Smooth muscle cell (in vitro differentiated cells): ENCODE measurements around the gene IRS2. TPM values are rescaled to one million over a fixed set of nuclear protein-coding genes. Genes with fewer than 3 reads are reported as not detected.
A peak's percentile ranks its signal among the peaks of the same experiment; 100 is the strongest.

Experiments used
- DNase-seq: peaks from one replicate; lab custom pipeline; 2025; ENCODE audit not compliant: unreplicated experiment; lab: John Stamatoyannopoulos, UW
- H2AFZ ChIP-seq: fragments of 200-600 bp; sonication (generic); 2 replicates; pipeline ENCODE4 v1.6.0; 2016; ENCODE audit warnings: antibody characterized with exemption, low read depth, mild to moderate bottlenecking
- H3F3A ChIP-seq: fragments of 200-600 bp; sonication (generic); 2 replicates; pipeline ENCODE4 v1.6.0; 2017; ENCODE audit warnings: antibody characterized with exemption, low read depth
- H3K27ac ChIP-seq: fragments of 200-600 bp; sonication (generic); 2 replicates; pipeline ENCODE4 v1.5.1; 2016; ENCODE audit warnings: low read depth, mild to moderate bottlenecking
- H3K27me3 ChIP-seq: fragments of 200-600 bp; sonication (generic); 2 replicates; pipeline ENCODE4 v1.6.1; 2016; ENCODE audit warnings: low read depth, mild to moderate bottlenecking
- H3K36me3 ChIP-seq: fragments of 200-600 bp; sonication (generic); 2 replicates; pipeline ENCODE4 v1.5.1; 2016; ENCODE audit warnings: low read depth
- H3K4me1 ChIP-seq: fragments of 200-600 bp; sonication (generic); 2 replicates; pipeline ENCODE4 v1.5.1; 2016; ENCODE audit warnings: low read depth
- H3K4me2 ChIP-seq: fragments of 200-600 bp; sonication (generic); 2 replicates; pipeline ENCODE4 v1.6.0; 2016; ENCODE audit warnings: mild to moderate bottlenecking
- H3K4me3 ChIP-seq: fragments of 200-600 bp; sonication (generic); 2 replicates; pipeline ENCODE4 v1.5.1; 2016; ENCODE audit warnings: mild to moderate bottlenecking
- H3K79me2 ChIP-seq: fragments of 200-600 bp; sonication (generic); 2 replicates; pipeline ENCODE4 v1.6.0; 2016; ENCODE audit warnings: low read depth, mild to moderate bottlenecking
- H3K9ac ChIP-seq: fragments of 200-600 bp; sonication (generic); 2 replicates; pipeline ENCODE4 v1.6.0; 2016; ENCODE audit warnings: low read depth
- H3K9me3 ChIP-seq: fragments of 200-600 bp; sonication (generic); replicated peaks from 2 replicates; pipeline ENCODE4 v1.5.1; 2016; ENCODE audit warnings: low read depth
- H4K20me1 ChIP-seq: fragments of 200-600 bp; sonication (generic); 2 replicates; pipeline ENCODE4 v1.6.0; 2016; ENCODE audit warnings: low read depth
- CTCF ChIP-seq: fragments of 200-600 bp; sonication (generic); IDR thresholded peaks from 2 replicates; pipeline ENCODE4 v1.5.1; 2017; ENCODE audit warnings: borderline replicate concordance, mild to moderate bottlenecking, antibody characterized with exemption; ENCODE audit not compliant: insufficient read depth, poor library complexity, severe bottlenecking
- WGBS: methylation state at CpG from one replicate; pipeline ENCODE4 v1.1.7; 2016; ENCODE audit warnings: low lambda C conversion rate; 5-methylcytosine and 5-hydroxymethylcytosine counted together
- polyA plus RNA-seq: library from polyadenylated mRNA; unstranded; fragments of >200 nt; fragmentation: Nextera tagmentation; extraction: Ambion mirVana; gene quantifications from 2 replicates; pipeline ENCODE4 v1.2.1, GENCODE V29; 2016
- total RNA-seq: library from RNA; depleted of rRNA; stranded (reverse); fragments of >200 nt; gene quantifications from 2 replicates; pipeline ENCODE4 v1.2.3, GENCODE V29; 2014

Gene IRS2
- total and polyA plus RNA-seq, 2 experiments from 2014 or later: 0.90 to 1.7 TPM

- Histone ChIP-seq H3K79me2 (no peaks in the 10 kb centered on the region), H3K4me1 (no peaks in the 10 kb centered on the region), H3K27ac (no peak overlapping the region), H3K9me3 (no peaks in the 10 kb centered on the region), H3K4me2 (peak overlapping the region; percentile 10), H3K36me3 (no peaks in the 10 kb centered on the region), H4K20me1 (no peaks in the 10 kb centered on the region), H3F3A (no peaks in the 10 kb centered on the region), H3K9ac (no peak overlapping the region), H2AFZ (no peak overlapping the region), H3K4me3 (no peak overlapping the region), H3K27me3 (no peaks in the 10 kb centered on the region)
- 75% methylated on average over 5 of the region's 5 CpGs for WGBS
- no peak for TF ChIP-seq CTCF
- no peak for DNase-seq
These were observed 29.9 kb upstream of the IRS2 start for GRCh38 chr13:109816112-109816807.

- TF ChIP-seq CTCF: no peak
- Histone ChIP-seq H3K79me2 (no peaks in the 10 kb centered on the region), H2AFZ (no peak overlapping the region), H3K9ac (no peak overlapping the region), H3K27ac (no peak overlapping the region), H4K20me1 (no peaks in the 10 kb centered on the region), H3K4me2 (no peak overlapping the region), H3K4me1 (no peaks in the 10 kb centered on the region), H3F3A (no peaks in the 10 kb centered on the region), H3K27me3 (no peaks in the 10 kb centered on the region), H3K36me3 (no peaks in the 10 kb centered on the region), H3K4me3 (no peak overlapping the region), H3K9me3 (no peaks in the 10 kb centered on the region)
- DNase-seq: no peak
- WGBS: 90% methylated on average over 5 of the region's 5 CpGs
These were observed 29.3 kb upstream of the IRS2 start for GRCh38 chr13:109815651-109816050.

DNA sequence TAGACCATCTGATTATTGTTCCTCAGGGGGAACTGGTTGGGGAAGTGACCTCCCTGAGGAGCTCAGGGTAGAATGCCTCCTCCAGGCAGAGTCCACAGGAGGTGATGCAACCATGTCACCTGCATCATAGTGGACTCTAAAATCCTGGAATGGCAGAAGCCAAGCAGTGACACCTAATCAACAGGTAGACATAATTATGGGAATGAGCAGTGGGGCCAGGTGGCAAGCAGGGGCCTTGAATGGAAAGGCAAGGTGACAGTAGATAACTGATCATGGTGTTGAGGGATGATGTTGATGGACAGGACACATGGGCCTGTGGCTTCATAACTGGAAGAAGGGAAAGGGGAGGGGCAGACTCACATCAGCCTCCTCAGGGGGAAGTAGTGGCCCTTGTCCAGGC lies 27.3 kb upstream of the IRS2 start:
- Histone ChIP-seq H3K27me3 (peaks cover 5% of the 10 kb centered on the region), H4K20me1 (no peaks in the 10 kb centered on the region), H3K9ac (no peak overlapping the region), H3K79me2 (no peaks in the 10 kb centered on the region), H3K4me1 (no peaks in the 10 kb centered on the region), H3K9me3 (no peaks in the 10 kb centered on the region), H3F3A (no peaks in the 10 kb centered on the region), H2AFZ (no peak overlapping the region), H3K36me3 (no peaks in the 10 kb centered on the region), H3K4me2 (no peak overlapping the region), H3K27ac (no peak overlapping the region), H3K4me3 (no peak overlapping the region)
- TF ChIP-seq CTCF: no peak
- no peak for DNase-seq

DNA sequence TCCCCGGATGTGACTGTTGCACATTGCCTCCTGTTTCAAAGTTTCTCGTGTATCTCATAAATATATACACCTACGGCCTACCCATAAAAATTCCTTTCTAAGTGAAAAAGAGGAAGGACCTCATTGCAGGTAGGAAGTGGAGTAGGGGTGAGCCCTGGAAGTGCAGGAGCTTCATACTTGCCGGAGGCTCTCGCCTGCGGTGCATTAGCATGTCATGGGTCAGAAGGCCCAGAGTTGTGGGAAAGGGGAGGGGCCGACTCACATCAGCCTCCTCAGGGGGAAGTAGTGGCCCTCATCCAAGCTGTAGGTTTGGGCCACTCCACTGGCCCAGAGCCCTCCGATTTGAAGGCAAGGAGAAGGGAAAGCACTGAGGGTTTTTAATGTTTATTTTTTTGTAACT lies 26.0 kb upstream of the IRS2 start:
- WGBS: 93% methylated on average over 8 of the region's 8 CpGs
- H3K9ac ChIP-seq: no peak overlapping the region
- TF ChIP-seq CTCF: no peak

More for the DNA sequence above, 26.0 kb upstream of the IRS2 start:
- Histone ChIP-seq H3K79me2 (no peaks in the 10 kb centered on the region), H3F3A (no peaks in the 10 kb centered on the region), H3K4me3 (no peak overlapping the region), H3K9me3 (no peaks in the 10 kb centered on the region), H2AFZ (no peak overlapping the region), H4K20me1 (no peaks in the 10 kb centered on the region), H3K4me1 (no peaks in the 10 kb centered on the region), H3K27ac (no peak overlapping the region), H3K27me3 (peaks cover 9% of the 10 kb centered on the region), H3K36me3 (no peaks in the 10 kb centered on the region), H3K4me2 (no peak overlapping the region)
- no peak for DNase-seq
